ENCODE results near the gene SFRP5.

SFRP5 gene

DNA sequence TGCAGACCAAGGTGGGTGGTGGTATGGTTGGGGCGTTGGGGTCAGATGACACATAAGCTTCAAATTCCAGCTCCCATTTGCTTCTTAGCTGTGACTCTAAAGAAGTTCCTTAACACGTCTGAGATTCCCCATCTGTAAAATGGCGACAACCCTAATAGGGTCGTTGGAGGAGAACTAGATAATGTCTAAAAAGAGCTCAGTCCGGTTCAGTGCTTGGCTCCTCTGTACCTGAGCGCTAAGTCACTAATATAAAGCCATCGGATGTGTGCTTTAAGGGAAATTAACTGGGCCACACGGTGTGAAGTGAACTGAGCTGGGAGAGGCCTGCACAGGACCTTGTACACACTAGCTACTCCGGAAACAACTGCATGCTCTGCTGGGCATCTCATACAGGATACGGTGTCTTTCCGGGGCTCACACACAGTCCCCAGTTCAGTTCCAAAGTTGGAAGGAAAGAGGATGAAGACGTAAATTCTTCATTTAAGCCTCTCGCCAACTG, 35.3 kb downstream of the SFRP5 start:
- in situ Hi-C loops (cut with HindIII; ENCODE audit: low sequenced_read_pairs), result no loop called here
- TF ChIP-seq CTCF (IDR thresholded peaks at IDR 0.05; ENCODE audit: low read depth, low read length, missing control alignments), result no peak
- H3K4me3 ChIP-seq (ENCODE audit: low read depth, low read length), result peak overlapping the region; percentile 98
- no peak for DNase-seq (ENCODE audit: low read depth)

DNA sequence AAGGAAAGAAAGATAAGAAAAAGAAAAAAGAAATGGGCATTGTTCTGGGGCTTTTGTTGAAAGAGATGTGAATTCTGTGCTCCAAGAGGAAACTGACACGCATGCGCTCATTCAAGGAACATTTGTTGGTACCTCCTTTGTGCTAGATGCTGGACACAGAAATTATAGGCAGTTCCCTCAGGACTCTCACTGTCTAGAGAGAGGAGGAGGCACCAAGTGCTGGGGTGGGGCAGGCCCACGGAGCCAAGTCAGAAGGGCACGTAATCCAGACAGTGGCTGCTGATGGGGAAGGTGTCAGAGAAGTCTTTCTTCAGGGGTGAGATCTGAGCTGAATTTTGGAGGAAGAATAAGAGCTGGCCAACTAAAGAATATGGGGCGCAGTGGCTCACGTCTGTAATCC, 37.8 kb downstream of the SFRP5 start:
- TF ChIP-seq CTCF (IDR thresholded peaks at IDR 0.05; ENCODE audit: low read depth, low read length, missing control alignments), result no peak
- no peak overlapping the region for H3K4me3 ChIP-seq (ENCODE audit: low read depth, low read length)
- no peak for DNase-seq (ENCODE audit: low read depth)

DNA sequence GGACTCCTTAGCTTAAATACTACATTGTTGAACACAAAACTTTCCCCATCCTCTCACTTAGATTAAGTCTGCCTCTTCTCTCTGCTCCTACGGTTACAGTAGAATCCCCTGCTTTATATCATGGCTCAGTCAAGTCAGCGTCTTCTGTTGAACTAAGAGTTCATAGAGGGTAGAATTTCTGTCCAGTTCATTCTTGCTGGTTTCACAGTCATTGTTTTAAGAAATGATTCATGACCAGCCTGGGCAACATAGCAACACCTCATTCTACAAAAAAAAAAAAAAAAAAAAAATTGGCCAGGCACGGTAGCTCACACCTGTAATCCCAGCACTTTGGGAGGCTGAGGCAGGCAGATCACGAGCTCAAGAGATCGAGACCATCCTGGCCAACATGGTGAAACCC, 38.5 kb downstream of the SFRP5 start:
- in situ Hi-C loops (cut with HindIII; ENCODE audit: low sequenced_read_pairs), result no loop called here
- no peak overlapping the region for H3K4me3 ChIP-seq (ENCODE audit: low read depth, low read length)
- no peak for TF ChIP-seq CTCF (IDR thresholded peaks at IDR 0.05; ENCODE audit: low read depth, low read length, missing control alignments)
- no peak for DNase-seq (ENCODE audit: low read depth)

More for the DNA sequence above, 37.8 kb downstream of the SFRP5 start:
- in situ Hi-C loops (cut with HindIII; ENCODE audit: low sequenced_read_pairs), result no loop called here

DNA sequence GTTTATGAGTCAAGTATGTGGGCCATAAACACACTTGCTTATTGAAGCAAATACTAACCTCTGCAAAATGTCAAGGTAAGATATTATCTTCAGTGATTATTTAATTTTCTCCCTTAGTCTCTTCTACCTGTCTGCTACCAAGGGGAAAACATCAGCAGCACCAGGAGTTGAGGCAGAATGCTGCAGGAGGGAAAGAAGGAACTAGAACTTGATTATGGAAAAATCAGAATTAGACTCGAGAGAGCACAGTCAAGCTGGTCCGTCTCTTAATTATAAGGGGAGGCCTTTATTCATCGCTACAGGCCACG, 39.8 kb downstream of the SFRP5 start:
- no peak for DNase-seq (ENCODE audit: low read depth)
- no peak for TF ChIP-seq CTCF (IDR thresholded peaks at IDR 0.05; ENCODE audit: low read depth, low read length, missing control alignments)
- in situ Hi-C loops (cut with HindIII; ENCODE audit: low sequenced_read_pairs), result no loop called here
- H3K4me3 ChIP-seq (ENCODE audit: low read depth, low read length), result no peak overlapping the region

DNA sequence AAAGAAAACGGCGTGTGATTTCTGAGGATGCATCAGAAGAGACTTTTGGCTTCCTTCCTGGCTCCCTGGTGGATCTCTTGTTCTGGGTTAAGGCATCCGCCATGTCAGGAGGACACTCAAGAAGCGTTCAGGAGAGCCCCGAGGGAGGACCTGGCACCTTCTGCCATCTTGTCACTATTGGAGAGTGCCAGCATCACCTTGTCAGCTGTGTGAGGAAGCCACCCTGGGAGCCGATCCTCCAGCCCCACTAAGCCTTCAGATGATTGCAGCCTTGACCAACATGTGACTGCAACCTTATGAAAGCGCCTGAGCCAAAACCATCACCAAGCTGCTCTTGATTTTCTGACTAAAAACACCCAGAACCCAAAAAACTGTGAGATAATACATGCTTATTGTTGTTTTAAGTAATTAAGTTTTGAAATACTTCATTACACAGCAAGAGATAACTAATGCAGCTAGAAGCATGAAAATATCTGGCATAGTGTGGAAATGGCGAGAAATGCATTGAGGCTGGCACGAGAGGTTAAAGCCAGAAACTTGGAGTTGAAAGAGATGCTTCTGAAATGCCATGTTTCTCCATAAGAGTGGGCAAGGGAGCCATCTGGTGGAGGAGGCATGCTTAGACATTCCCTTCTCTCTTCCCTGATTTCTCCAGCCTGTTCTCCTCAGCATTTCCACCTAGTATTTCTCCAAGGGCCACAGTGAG, 40.3 kb downstream of the SFRP5 start:
- TF ChIP-seq CTCF (IDR thresholded peaks at IDR 0.05; ENCODE audit: low read depth, low read length, missing control alignments), result peak; percentile 88
- DNase-seq (ENCODE audit: low read depth), result peak; percentile 55
- in situ Hi-C loops (cut with HindIII; ENCODE audit: low sequenced_read_pairs), result no loop called here
- H3K4me3 ChIP-seq (ENCODE audit: low read depth, low read length), result no peak overlapping the region

DNA sequence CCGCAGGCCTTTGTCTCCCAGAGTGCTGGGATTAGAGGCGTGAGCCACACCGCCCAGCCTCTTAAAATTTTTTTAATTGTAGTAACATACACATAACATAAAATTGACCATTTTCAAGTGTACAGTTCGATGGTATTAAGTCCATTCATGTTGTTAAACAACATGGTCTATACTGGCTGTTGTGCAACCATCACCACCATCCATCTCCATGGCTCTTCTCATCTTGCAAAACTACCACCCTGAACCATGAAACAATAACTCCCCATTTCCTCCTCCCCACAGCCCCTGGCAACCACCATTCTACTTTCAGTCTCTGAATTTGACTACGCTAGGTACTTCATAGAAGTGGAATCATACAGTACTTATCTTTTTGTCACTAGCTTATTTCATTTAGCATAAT, 42.8 kb downstream of the SFRP5 start:
- in situ Hi-C loops (cut with HindIII; ENCODE audit: low sequenced_read_pairs), result loop anchor here (5.0 kb wide), 1 partner anchor 42 kb away; the partner anchor contains the start of gene AVPI1
- no peak for DNase-seq (ENCODE audit: low read depth)

More for the DNA sequence above, 42.8 kb downstream of the SFRP5 start:
- TF ChIP-seq CTCF (IDR thresholded peaks at IDR 0.05; ENCODE audit: low read depth, low read length, missing control alignments), result no peak
- H3K4me3 ChIP-seq (ENCODE audit: low read depth, low read length), result no peak overlapping the region

All from astrocyte of the cerebellum (primary cell).